ENCODE results near the gene MRI1. TPM values are rescaled to one million over a fixed set of nuclear protein-coding genes. Genes with fewer than 3 reads are reported as not detected.
"Not testable (repeated sequence)": the region's sequence is repeated elsewhere in the genome, so short reads cannot be mapped to it uniquely, and the experiment has no call there.

The MRI1 gene
- total RNA-seq, 1 experiment from 2014 or later = 33.4 TPM

DNA sequence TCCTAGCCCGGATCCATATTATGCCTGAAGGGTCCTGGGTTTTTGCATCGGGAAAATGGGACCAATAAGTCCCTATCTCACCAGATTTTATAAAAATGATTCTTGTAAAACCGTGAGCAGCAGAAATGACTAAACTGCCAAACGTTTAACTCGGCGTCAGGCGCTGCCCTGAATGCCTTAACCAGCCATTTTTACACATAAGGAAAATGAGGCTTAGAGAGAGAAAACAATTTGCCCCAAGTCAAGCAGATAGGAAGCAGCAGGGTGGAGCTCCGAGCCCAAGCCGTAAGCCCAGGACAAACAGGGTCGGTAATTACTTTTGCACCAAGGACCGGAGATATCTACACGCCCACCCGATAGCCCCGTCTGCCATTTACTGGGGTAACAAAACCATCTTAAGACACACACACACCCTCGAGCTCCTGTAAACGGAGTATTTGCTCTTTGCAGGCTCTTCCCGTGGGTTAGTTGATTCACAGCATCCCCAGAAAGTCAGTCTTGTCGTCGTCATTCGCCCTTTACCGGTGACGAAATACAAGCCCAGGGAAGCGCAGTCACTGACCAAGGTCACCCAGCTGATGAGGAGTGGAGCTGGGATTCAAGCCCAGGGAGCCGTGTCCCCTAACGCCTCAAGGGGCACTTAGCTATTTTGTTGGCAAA, 16.0 kb upstream of the MRI1 start:
- Histone ChIP-seq H3K4me2 (ENCODE audit: low read depth, low read length, poor library complexity, severe bottlenecking) (peak overlapping the region; percentile 96), H3K9ac (ENCODE audit: low read length) (peak overlapping the region; percentile 83), H2AFZ (ENCODE audit: low read length) (peak overlapping the region; percentile 13; the same call in 1 of the 2 replicates), H3K9me2 (replicated peaks; ENCODE audit: insufficient read depth, low read length) (no peaks in the 10 kb centered on the region), H3K79me2 (ENCODE audit: low read length) (peaks cover 21% of the 10 kb centered on the region), H3K4me1 (ENCODE audit: low read length) (peaks cover 10% of the 10 kb centered on the region), H3K27ac (ENCODE audit: low read length) (peak overlapping the region; percentile 47; the same call in 1 of the 2 replicates), H3K4me3 (ENCODE audit: low read length) (peak overlapping the region; percentile 89), H3K9me3 (ENCODE audit: low read length) (no peaks in the 10 kb centered on the region), H4K20me1 (ENCODE audit: insufficient read depth, low read depth, low read length) (no peaks in the 10 kb centered on the region), H3K36me3 (ENCODE audit: insufficient read depth, low read length) (no peaks in the 10 kb centered on the region), H3K27me3 (ENCODE audit: low read length) (no peaks in the 10 kb centered on the region)
- DNase-seq = peak; percentile 58

DNA sequence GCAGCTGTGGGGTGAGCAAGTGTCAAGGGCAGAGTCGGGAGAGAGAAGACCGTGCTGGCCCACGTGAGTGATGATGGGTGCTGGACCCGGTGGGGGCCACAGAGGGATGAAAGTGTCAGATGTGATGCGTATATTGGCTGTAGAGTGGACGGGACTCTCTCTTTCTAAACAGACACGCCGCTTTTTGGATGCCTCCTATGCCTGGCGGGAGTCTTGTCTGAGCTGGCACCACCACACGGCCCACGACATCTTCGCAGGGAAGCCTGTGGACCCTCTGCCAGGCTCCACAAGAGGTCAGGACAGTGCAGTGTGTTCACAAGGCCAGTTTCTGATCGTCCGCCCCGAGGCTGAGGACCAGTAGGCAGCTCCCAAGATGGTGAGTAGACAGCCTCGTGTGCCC, 12.9 kb upstream of the MRI1 start:
- no peak overlapping the region for H2AFZ ChIP-seq (ENCODE audit: low read length)
- no peaks in the 10 kb centered on the region for H3K9me3 ChIP-seq (ENCODE audit: low read length)
- H3K27me3 ChIP-seq (ENCODE audit: low read length) = no peaks in the 10 kb centered on the region
- no peak overlapping the region for H3K27ac ChIP-seq (ENCODE audit: low read length)
- H3K79me2 ChIP-seq (ENCODE audit: low read length) = peaks cover 21% of the 10 kb centered on the region
- H3K9me2 ChIP-seq (replicated peaks; ENCODE audit: insufficient read depth, low read length) = no peaks in the 10 kb centered on the region
- H3K9ac ChIP-seq (ENCODE audit: low read length) = no peak overlapping the region
- DNase-seq = no peak
- H3K4me3 ChIP-seq (ENCODE audit: low read length) = no peak overlapping the region
- no peaks in the 10 kb centered on the region for H4K20me1 ChIP-seq (ENCODE audit: insufficient read depth, low read depth, low read length)
- peaks cover 10% of the 10 kb centered on the region for H3K4me1 ChIP-seq (ENCODE audit: low read length)
- H3K36me3 ChIP-seq (ENCODE audit: insufficient read depth, low read length) = peaks cover 6% of the 10 kb centered on the region; the same call in 1 of the 2 replicates
- no peak overlapping the region for H3K4me2 ChIP-seq (ENCODE audit: low read depth, low read length, poor library complexity, severe bottlenecking)

DNA sequence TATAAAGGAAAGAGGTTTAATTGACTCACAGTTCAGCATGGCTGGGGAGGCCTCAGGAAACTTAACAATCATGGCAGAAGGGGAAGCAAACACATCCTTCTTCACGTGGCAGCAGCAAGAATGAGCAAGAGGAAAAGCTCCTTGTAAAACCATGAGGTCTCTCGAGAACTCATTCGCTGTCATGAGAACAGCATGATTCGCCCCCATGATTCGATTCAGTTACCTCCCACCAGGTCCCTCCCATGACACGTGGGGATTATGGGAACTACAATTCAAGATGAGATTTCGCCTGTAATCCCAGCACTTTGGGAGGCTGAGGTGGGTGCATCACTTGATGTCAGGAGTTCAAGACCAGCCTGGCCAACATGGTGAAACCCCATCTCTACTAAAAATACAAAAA, 10.7 kb upstream of the MRI1 start:
- H3K36me3 ChIP-seq (ENCODE audit: insufficient read depth, low read length) = peaks cover 17% of the 10 kb centered on the region; the same call in 1 of the 2 replicates
- peaks cover 13% of the 10 kb centered on the region for H3K79me2 ChIP-seq (ENCODE audit: low read length)
- H3K9me3 ChIP-seq (ENCODE audit: low read length); DNase-seq; H2AFZ ChIP-seq (ENCODE audit: low read length); H3K4me2 ChIP-seq (ENCODE audit: low read depth, low read length, poor library complexity, severe bottlenecking); H4K20me1 ChIP-seq (ENCODE audit: insufficient read depth, low read depth, low read length); H3K4me3 ChIP-seq (ENCODE audit: low read length); H3K27ac ChIP-seq (ENCODE audit: low read length); H3K9ac ChIP-seq (ENCODE audit: low read length); H3K27me3 ChIP-seq (ENCODE audit: low read length); H3K4me1 ChIP-seq (ENCODE audit: low read length); H3K9me2 ChIP-seq (replicated peaks; ENCODE audit: insufficient read depth, low read length): not testable (repeated sequence)

DNA sequence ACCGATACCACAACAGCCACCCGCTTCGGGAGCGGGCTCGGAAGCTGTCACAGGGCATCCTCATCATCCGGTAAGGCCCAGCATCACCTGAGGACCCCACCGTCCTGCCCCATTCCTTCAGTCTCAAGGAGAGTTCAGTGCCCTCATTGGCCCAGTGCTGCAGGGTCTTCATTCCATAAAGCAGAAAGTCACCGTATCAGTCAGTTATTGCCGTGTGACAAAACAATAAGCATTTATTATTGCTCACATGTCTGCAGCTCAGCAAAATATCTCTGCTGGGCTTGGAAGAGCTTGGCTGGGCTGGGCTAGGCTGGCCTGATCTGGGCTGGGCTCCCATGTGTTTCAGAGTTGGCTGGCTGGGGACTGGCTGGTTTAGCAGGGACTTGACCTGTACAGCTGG, 8.1 kb upstream of the MRI1 start:
- Histone ChIP-seq H3K4me1 (ENCODE audit: low read length) (no peaks in the 10 kb centered on the region), H4K20me1 (ENCODE audit: insufficient read depth, low read depth, low read length) (no peaks in the 10 kb centered on the region), H3K9me2 (replicated peaks; ENCODE audit: insufficient read depth, low read length) (no peaks in the 10 kb centered on the region), H3K36me3 (ENCODE audit: insufficient read depth, low read length) (peaks cover 20% of the 10 kb centered on the region; the same call in 1 of the 2 replicates), H3K27ac (ENCODE audit: low read length) (no peak overlapping the region), H3K4me2 (ENCODE audit: low read depth, low read length, poor library complexity, severe bottlenecking) (no peak overlapping the region), H3K4me3 (ENCODE audit: low read length) (no peak overlapping the region), H3K27me3 (ENCODE audit: low read length) (no peaks in the 10 kb centered on the region), H3K9ac (ENCODE audit: low read length) (no peak overlapping the region), H3K79me2 (ENCODE audit: low read length) (no peaks in the 10 kb centered on the region), H2AFZ (ENCODE audit: low read length) (no peak overlapping the region), H3K9me3 (ENCODE audit: low read length) (no peaks in the 10 kb centered on the region)
- no peak for DNase-seq

DNA sequence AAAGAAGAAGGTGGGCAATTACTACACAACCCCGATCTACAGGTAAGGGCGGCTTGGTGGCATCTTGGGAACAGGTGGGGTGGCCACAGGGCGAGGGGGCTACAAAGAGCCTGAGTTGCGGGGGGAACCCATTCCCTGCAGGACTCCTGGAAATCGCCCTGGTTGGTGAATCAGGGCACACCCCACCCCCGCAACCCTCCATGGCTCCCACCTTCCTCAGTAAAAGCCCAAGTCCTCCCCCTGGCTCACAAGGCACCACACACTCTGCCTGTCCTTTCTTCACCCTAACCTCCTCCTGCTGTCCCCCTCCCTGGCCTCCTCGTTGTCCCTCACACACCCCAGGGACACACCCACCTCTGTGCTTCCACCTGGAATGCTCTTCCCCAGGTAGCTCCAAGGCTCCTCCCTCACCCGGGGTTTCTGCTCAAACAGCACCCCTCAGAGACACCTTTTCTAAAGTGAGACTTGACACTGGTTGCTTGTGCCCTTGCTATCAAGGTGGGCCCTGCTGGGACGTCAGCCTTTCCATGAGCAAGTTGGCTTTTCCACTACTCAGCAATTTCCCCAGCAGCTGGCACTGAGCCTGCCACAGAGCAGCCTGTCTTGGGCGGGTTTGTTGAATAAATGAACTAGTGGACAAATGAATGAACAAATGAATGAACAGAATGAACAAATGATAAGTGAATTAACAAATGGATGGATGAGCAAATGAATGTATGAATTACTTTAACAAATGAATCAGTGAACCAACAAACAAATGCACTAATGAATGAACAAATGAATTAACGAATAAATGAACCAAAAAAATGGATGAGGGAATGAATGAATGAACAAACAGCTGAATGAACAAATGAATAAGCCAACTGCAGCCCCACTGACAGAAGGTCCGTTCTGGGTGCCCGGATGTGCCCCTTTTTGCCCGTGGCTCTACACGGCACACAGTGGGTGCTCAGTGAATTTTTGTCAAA, 6.2 kb upstream of the MRI1 start:
- no peak for DNase-seq
- Histone ChIP-seq H3K9me2 (replicated peaks; ENCODE audit: insufficient read depth, low read length) (no peaks in the 10 kb centered on the region), H3K9ac (ENCODE audit: low read length) (no peak overlapping the region), H2AFZ (ENCODE audit: low read length) (no peak overlapping the region), H3K4me2 (ENCODE audit: low read depth, low read length, poor library complexity, severe bottlenecking) (no peak overlapping the region), H3K36me3 (ENCODE audit: insufficient read depth, low read length) (peaks cover 20% of the 10 kb centered on the region; the same call in 1 of the 2 replicates), H3K27me3 (ENCODE audit: low read length) (no peaks in the 10 kb centered on the region), H3K27ac (ENCODE audit: low read length) (no peak overlapping the region), H3K4me1 (ENCODE audit: low read length) (no peaks in the 10 kb centered on the region), H3K79me2 (ENCODE audit: low read length) (no peaks in the 10 kb centered on the region), H3K4me3 (ENCODE audit: low read length) (no peak overlapping the region), H4K20me1 (ENCODE audit: insufficient read depth, low read depth, low read length) (no peaks in the 10 kb centered on the region), H3K9me3 (ENCODE audit: low read length) (no peaks in the 10 kb centered on the region)

DNA sequence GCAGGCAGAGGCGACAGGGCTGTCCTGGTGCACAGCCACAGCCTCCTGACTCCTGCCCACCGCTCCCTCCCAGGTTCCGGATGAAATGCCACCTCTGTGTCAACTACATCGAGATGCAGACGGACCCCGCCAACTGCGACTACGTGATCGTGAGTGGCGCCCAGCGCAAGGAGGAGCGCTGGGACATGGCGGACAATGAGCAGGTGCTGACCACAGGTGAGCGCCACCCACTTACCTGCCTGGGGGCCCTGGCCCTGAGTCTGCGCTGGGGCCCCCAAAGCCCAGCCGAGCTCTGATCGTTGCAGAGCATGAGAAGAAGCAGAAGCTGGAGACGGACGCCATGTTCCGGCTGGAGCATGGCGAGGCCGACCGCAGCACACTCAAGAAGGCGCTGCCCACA, 5.5 kb upstream of the MRI1 start:
- no peak overlapping the region for H3K9ac ChIP-seq (ENCODE audit: low read length)
- no peak overlapping the region for H3K27ac ChIP-seq (ENCODE audit: low read length)
- H3K79me2 ChIP-seq (ENCODE audit: low read length) = peaks cover under 1% of the 10 kb centered on the region; the same call in 1 of the 2 replicates
- no peaks in the 10 kb centered on the region for H3K9me3 ChIP-seq (ENCODE audit: low read length)
- H2AFZ ChIP-seq (ENCODE audit: low read length) = no peak overlapping the region
- H4K20me1 ChIP-seq (ENCODE audit: insufficient read depth, low read depth, low read length) = no peaks in the 10 kb centered on the region
- H3K4me3 ChIP-seq (ENCODE audit: low read length) = no peak overlapping the region
- H3K27me3 ChIP-seq (ENCODE audit: low read length) = no peaks in the 10 kb centered on the region
- H3K4me2 ChIP-seq (ENCODE audit: low read depth, low read length, poor library complexity, severe bottlenecking) = no peak overlapping the region
- no peak for DNase-seq
- no peaks in the 10 kb centered on the region for H3K9me2 ChIP-seq (replicated peaks; ENCODE audit: insufficient read depth, low read length)
- H3K4me1 ChIP-seq (ENCODE audit: low read length) = no peaks in the 10 kb centered on the region
- H3K36me3 ChIP-seq (ENCODE audit: insufficient read depth, low read length) = peaks cover 20% of the 10 kb centered on the region; the same call in 1 of the 2 replicates

DNA sequence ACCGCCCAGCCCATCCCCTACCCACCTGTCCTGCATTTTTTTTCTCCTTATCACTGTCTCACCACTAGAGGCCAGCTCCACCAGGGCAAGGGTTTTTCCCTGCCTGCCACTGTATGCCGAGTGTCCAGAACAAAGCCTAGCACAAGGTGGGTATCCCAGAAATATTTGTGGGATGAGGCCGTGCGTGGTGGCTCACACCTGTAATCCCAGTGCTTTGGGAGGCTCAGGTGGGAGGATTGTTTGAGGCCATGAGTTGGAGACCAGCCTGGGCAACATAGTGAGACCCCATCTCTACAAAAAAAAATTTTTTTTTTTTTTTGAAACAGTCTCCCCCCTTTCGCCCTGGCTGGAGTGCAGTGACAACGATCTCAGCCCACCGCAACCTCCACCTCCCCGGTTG, 2.9 kb upstream of the MRI1 start:
- H3K4me2 ChIP-seq (ENCODE audit: low read depth, low read length, poor library complexity, severe bottlenecking) = no peak overlapping the region
- H3K9me3 ChIP-seq (ENCODE audit: low read length) = no peaks in the 10 kb centered on the region
- peaks cover 22% of the 10 kb centered on the region for H3K79me2 ChIP-seq (ENCODE audit: low read length)
- no peak overlapping the region for H3K4me3 ChIP-seq (ENCODE audit: low read length)
- H3K27ac ChIP-seq (ENCODE audit: low read length) = no peak overlapping the region
- H4K20me1 ChIP-seq (ENCODE audit: insufficient read depth, low read depth, low read length) = no peaks in the 10 kb centered on the region
- no peaks in the 10 kb centered on the region for H3K9me2 ChIP-seq (replicated peaks; ENCODE audit: insufficient read depth, low read length)
- no peak overlapping the region for H2AFZ ChIP-seq (ENCODE audit: low read length)
- no peaks in the 10 kb centered on the region for H3K27me3 ChIP-seq (ENCODE audit: low read length)
- DNase-seq = no peak
- H3K9ac ChIP-seq (ENCODE audit: low read length) = no peak overlapping the region
- H3K36me3 ChIP-seq (ENCODE audit: insufficient read depth, low read length) = peaks cover 14% of the 10 kb centered on the region; the same call in 1 of the 2 replicates
- H3K4me1 ChIP-seq (ENCODE audit: low read length) = peaks cover 10% of the 10 kb centered on the region

DNA sequence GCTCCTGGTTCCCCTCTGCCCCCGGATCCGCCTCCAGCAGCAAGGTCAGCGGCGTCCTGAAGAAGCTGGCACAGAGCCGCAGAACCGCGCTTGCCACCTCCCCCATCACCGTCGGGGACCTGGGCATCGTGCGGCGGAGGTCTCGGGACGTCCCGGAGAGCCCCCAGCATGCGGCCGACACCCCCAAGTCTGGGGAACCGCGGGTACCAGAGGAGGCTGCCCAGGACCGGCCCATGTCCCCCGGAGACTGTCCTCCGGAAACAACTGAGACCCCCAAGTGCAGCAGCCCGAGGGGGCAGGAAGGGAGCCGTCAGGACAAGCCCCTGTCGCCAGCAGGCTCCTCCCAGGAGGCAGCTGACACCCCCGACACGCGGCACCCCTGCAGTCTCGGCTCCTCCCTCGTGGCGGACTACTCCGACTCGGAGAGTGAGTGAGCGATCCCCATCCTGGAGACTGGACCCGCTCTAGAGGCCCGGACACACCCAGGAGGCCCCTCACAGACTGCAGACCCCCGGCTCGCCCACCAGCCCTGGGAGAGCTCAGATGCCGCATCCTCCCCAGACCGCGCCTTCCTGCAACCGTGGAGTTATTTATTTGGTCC, 1.6 kb upstream of the MRI1 start:
- no peak overlapping the region for H3K4me2 ChIP-seq (ENCODE audit: low read depth, low read length, poor library complexity, severe bottlenecking)

More for the DNA sequence above, 1.6 kb upstream of the MRI1 start:
- Histone ChIP-seq H3K27me3 (ENCODE audit: low read length) (no peaks in the 10 kb centered on the region), H2AFZ (ENCODE audit: low read length) (no peak overlapping the region), H3K79me2 (ENCODE audit: low read length) (peaks cover 23% of the 10 kb centered on the region), H3K9ac (ENCODE audit: low read length) (no peak overlapping the region), H3K4me3 (ENCODE audit: low read length) (no peak overlapping the region), H3K27ac (ENCODE audit: low read length) (no peak overlapping the region), H4K20me1 (ENCODE audit: insufficient read depth, low read depth, low read length) (no peaks in the 10 kb centered on the region), H3K36me3 (ENCODE audit: insufficient read depth, low read length) (peaks cover 12% of the 10 kb centered on the region; the same call in 1 of the 2 replicates), H3K9me2 (replicated peaks; ENCODE audit: insufficient read depth, low read length) (no peaks in the 10 kb centered on the region), H3K9me3 (ENCODE audit: low read length) (no peaks in the 10 kb centered on the region), H3K4me1 (ENCODE audit: low read length) (peaks cover 10% of the 10 kb centered on the region)
- DNase-seq = no peak

Data from Karpas-422 (cell line).